GM23338 (cell line): Measurements from ENCODE around the gene FRMPD1. TPM values are rescaled to one million over a fixed set of nuclear protein-coding genes. Genes with fewer than 3 reads are reported as not detected.

Experiments
- ATAC-seq: fragments of 200-7000 bp; cut with Tn5 transposase; 3 replicates; pipeline ENCODE4 v1.9.1; 2020
- DNase-seq: peaks from one replicate; pipeline ENCODE4 v3.0.0-alpha.2; 2015; ENCODE audit warnings: low spot score
- H2AFZ ChIP-seq: fragments of 200-600 bp; sonication (generic); 2 replicates; pipeline ENCODE4 v1.8.0; 2016; ENCODE audit warnings: antibody characterized with exemption, mild to moderate bottlenecking, moderate library complexity
- H3F3A ChIP-seq: fragments of 200-600 bp; sonication (generic); replicated peaks from 2 replicates; pipeline ENCODE4 v1.8.0; 2017; ENCODE audit warnings: antibody characterized with exemption, mixed run types, low read depth
- H3K27ac ChIP-seq: fragments of 200-600 bp; sonication (generic); 2 replicates; pipeline ENCODE4 v1.6.1; 2016; ENCODE audit warnings: low read depth
- H3K27me3 ChIP-seq: fragments of 200-600 bp; sonication (generic); 2 replicates; pipeline ENCODE4 v1.8.0; 2016; ENCODE audit warnings: mild to moderate bottlenecking, mixed run types, moderate library complexity; ENCODE audit not compliant: insufficient read depth
- H3K36me3 ChIP-seq: fragments of 200-600 bp; sonication (generic); 2 replicates; pipeline ENCODE4 v1.8.0; 2016; ENCODE audit warnings: mild to moderate bottlenecking; ENCODE audit not compliant: insufficient read depth
- H3K4me1 ChIP-seq: fragments of 200-600 bp; sonication (generic); 2 replicates; pipeline ENCODE4 v1.8.0; 2016; ENCODE audit warnings: mild to moderate bottlenecking, moderate library complexity; ENCODE audit not compliant: insufficient read depth
- H3K4me2 ChIP-seq: fragments of 200-600 bp; sonication (generic); 2 replicates; pipeline ENCODE4 v1.7.1; 2017; ENCODE audit warnings: mixed run types
- H3K4me3 ChIP-seq: fragments of 200-600 bp; sonication (generic); 2 replicates; pipeline ENCODE4 v1.6.1; 2016; ENCODE audit warnings: mixed run types
- H3K79me2 ChIP-seq: fragments of 200-600 bp; sonication (generic); replicated peaks from 2 replicates; pipeline ENCODE4 v1.8.0; 2017; ENCODE audit warnings: mild to moderate bottlenecking; ENCODE audit not compliant: insufficient read depth
- H3K9me2 ChIP-seq: fragments of 200-600 bp; sonication (generic); 2 replicates; pipeline ENCODE4 v1.8.0; 2017; ENCODE audit not compliant: insufficient read depth
- H4K20me1 ChIP-seq: fragments of 200-600 bp; sonication (generic); replicated peaks from 2 replicates; pipeline ENCODE4 v1.8.0; 2017; ENCODE audit warnings: mild to moderate bottlenecking; ENCODE audit not compliant: insufficient read depth
- H3K27ac Mint-ChIP-seq: 2 replicates; pipeline ENCODE4 v1.8.0; 2020; ENCODE audit warnings: inconsistent platforms, mild to moderate bottlenecking, moderate library complexity, mixed read lengths
- H3K27me3 Mint-ChIP-seq: 3 replicates; pipeline ENCODE4 v1.8.0; 2022; ENCODE audit warnings: low read depth, mild to moderate bottlenecking, moderate library complexity, mixed read lengths, inconsistent platforms; ENCODE audit not compliant: insufficient read depth, poor library complexity
- H3K36me3 Mint-ChIP-seq: 3 replicates; pipeline ENCODE4 v1.8.0; 2021; ENCODE audit warnings: low read depth, mild to moderate bottlenecking, inconsistent platforms, moderate library complexity, mixed read lengths
- H3K4me1 Mint-ChIP-seq: 3 replicates; pipeline ENCODE4 v1.8.0; 2020; ENCODE audit warnings: mild to moderate bottlenecking, inconsistent platforms, mixed read lengths
- H3K4me3 Mint-ChIP-seq: 3 replicates; pipeline ENCODE4 v1.8.0; 2021; ENCODE audit warnings: moderate library complexity, mild to moderate bottlenecking, inconsistent platforms, mixed read lengths
- H3K9me3 Mint-ChIP-seq: 3 replicates; pipeline ENCODE4 v1.8.0; 2020; ENCODE audit warnings: moderate library complexity, mild to moderate bottlenecking, inconsistent platforms, mixed read lengths
- CREB1 ChIP-seq: fragments of 250-450 bp; sonication (Bioruptor Pico); IDR thresholded peaks from 2 replicates; pipeline ENCODE4 v1.5.0; 2020; ENCODE audit warnings: low read depth, mild to moderate bottlenecking, moderate library complexity
- CTCF ChIP-seq, 2 experiments: fragments of 200-600 bp in 1 of 2; sonication (generic) in 1 of 2; conservative IDR thresholded peaks; 2 replicates each; pipeline versions ENCODE4 v1.5.1 to v1.6.1; 2016 to 2017; ENCODE audit warnings: antibody characterized with exemption in 2 of 2, low read depth in 2 of 2, mild to moderate bottlenecking in 2 of 2, moderate library complexity in 1 of 2
- ETS1 ChIP-seq: IDR thresholded peaks from 2 replicates; pipeline ENCODE4 v1.6.1; 2016; ENCODE audit warnings: antibody characterized with exemption
- EZH2 ChIP-seq: fragments of 200-600 bp; sonication (generic); IDR thresholded peaks from one replicate; pipeline ENCODE4 v1.8.0; 2017; ENCODE audit warnings: antibody characterized with exemption, mild to moderate bottlenecking, low read depth; ENCODE audit not compliant: unreplicated experiment
- EZH2phosphoT487 ChIP-seq: fragments of 200-600 bp; sonication (generic); IDR thresholded peaks from one replicate; pipeline ENCODE4 v1.8.1; 2018; ENCODE audit warnings: antibody characterized with exemption; ENCODE audit not compliant: unreplicated experiment
- JUNB ChIP-seq: IDR thresholded peaks from one replicate; pipeline ENCODE4 v1.6.1; 2016; ENCODE audit warnings: antibody characterized with exemption; ENCODE audit not compliant: unreplicated experiment
- NANOG ChIP-seq: IDR thresholded peaks from 2 replicates; pipeline ENCODE4 v1.6.1; 2016; ENCODE audit warnings: antibody characterized with exemption, borderline replicate concordance
- POLR2AphosphoS5 ChIP-seq: IDR thresholded peaks from 2 replicates; pipeline ENCODE4 v1.6.1; 2016; ENCODE audit warnings: antibody characterized with exemption, low read depth
- REST ChIP-seq: IDR thresholded peaks from one replicate; pipeline ENCODE4 v1.6.1; 2018; ENCODE audit warnings: antibody characterized with exemption; ENCODE audit not compliant: unreplicated experiment
- STAT1 ChIP-seq: IDR thresholded peaks from one replicate; pipeline ENCODE4 v1.6.1; 2016; ENCODE audit warnings: antibody characterized with exemption; ENCODE audit not compliant: unreplicated experiment
- ZNF114 ChIP-seq: fragments of 250-450 bp; sonication (Bioruptor Pico); IDR thresholded peaks from 2 replicates; pipeline ENCODE4 v1.5.0; 2020; ENCODE audit warnings: mild to moderate bottlenecking, moderate library complexity
- ZNF331 ChIP-seq: fragments of 250-450 bp; sonication (Bioruptor Pico); IDR thresholded peaks from 2 replicates; pipeline ENCODE4 v1.5.0; 2020; ENCODE audit warnings: low read depth, mild to moderate bottlenecking, moderate library complexity
- ZNF462 ChIP-seq: fragments of 250-450 bp; sonication (Bioruptor Pico); IDR thresholded peaks from 2 replicates; pipeline ENCODE4 v1.5.0; 2020; ENCODE audit warnings: mild to moderate bottlenecking, moderate library complexity
- polyA plus RNA-seq: library from polyadenylated mRNA; unstranded; fragments of >200 nt; fragmentation: Nextera tagmentation; extraction: Ambion mirVana; gene quantifications from 2 replicates; pipeline ENCODE4 v1.2.1, GENCODE V29; 2016
- total RNA-seq: library from RNA; depleted of rRNA; stranded (reverse); fragments of >200 nt; shearing (Covaris generic); gene quantifications from 2 replicates; pipeline ENCODE4 v1.2.3, GENCODE V29; 2014

Gene FRMPD1
- total and polyA plus RNA-seq, 2 experiments from 2014 or later, result 0.23 to 0.63 TPM

GRCh38 chr9:37611014-37611413 is 39.7 kb upstream of the FRMPD1 start:
- no peak overlapping the region for H3K27ac Mint-ChIP-seq
- no peaks in the 10 kb centered on the region for H3K9me3 Mint-ChIP-seq
- H3K27me3 Mint-ChIP-seq, result peaks cover 2% of the 10 kb centered on the region
- DNase-seq (no peak), ATAC-seq (no peak)
- no peak overlapping the region for H3K4me3 Mint-ChIP-seq
- H3F3A ChIP-seq, result no peaks in the 10 kb centered on the region
- H3K4me3 ChIP-seq, result no peak overlapping the region
- H3K9me2 ChIP-seq, result no peaks in the 10 kb centered on the region
- no peak overlapping the region for H3K4me2 ChIP-seq
- no peaks in the 10 kb centered on the region; the same call in 1 of the 2 replicates for H4K20me1 ChIP-seq
- no peaks in the 10 kb centered on the region for H3K4me1 ChIP-seq
- no peak overlapping the region for H3K27ac ChIP-seq
- TF ChIP-seq CREB1 (CRISPR knock-in tag), result no peak
- no peak for TF ChIP-seq ZNF462
- no peak for TF ChIP-seq NANOG
- no peak for TF ChIP-seq JUNB
- TF ChIP-seq EZH2phosphoT487, result no peak
- no peak for TF ChIP-seq STAT1
- TF ChIP-seq EZH2, result no peak
- TF ChIP-seq ZNF114 (CRISPR knock-in tag), result no peak
- TF ChIP-seq CTCF (conservative IDR thresholded peaks at IDR 0.05; ENCODE audit: low read depth in 2 of 2), result no peak
- no peak for TF ChIP-seq REST
- no peak for TF ChIP-seq ETS1
- TF ChIP-seq ZNF331 (CRISPR knock-in tag), result no peak
- TF ChIP-seq POLR2AphosphoS5, result no peak
- H3K36me3 ChIP-seq, result no peaks in the 10 kb centered on the region
- no peak overlapping the region for H2AFZ ChIP-seq
- H3K4me1 Mint-ChIP-seq, result no peaks in the 10 kb centered on the region
- H3K36me3 Mint-ChIP-seq, result no peaks in the 10 kb centered on the region
- H3K27me3 ChIP-seq, result no peaks in the 10 kb centered on the region
- H3K79me2 ChIP-seq, result no peaks in the 10 kb centered on the region
